NCI-H345 (cell line): Measurements from ENCODE around the gene TCF7L2.
"Not testable (repeated sequence)": the region's sequence is repeated elsewhere in the genome, so short reads cannot be mapped to it uniquely, and the experiment has no call there.

ENCODE experiments used
- DNase-seq: peaks from one replicate; lab custom pipeline; 2025; lab: John Stamatoyannopoulos, UW

The TCF7L2 gene

GRCh38 chr10:113047151-113047550, 97.1 kb downstream of the TCF7L2 start:
- no peak for DNase-seq

GRCh38 chr10:113047605-113047962, 97.5 kb downstream of the TCF7L2 start:
- no peak for DNase-seq

GRCh38 chr10:113047963-113048781, 98.1 kb downstream of the TCF7L2 start:
- peak; percentile 18 for DNase-seq

GRCh38 chr10:113049881-113050280, 99.8 kb downstream of the TCF7L2 start:
- DNase-seq, result no peak

GRCh38 chr10:113052076-113052830, 102.2 kb downstream of the TCF7L2 start:
- no peak for DNase-seq

- DNase-seq, result no peak
Measured at GRCh38 chr10:113053091-113053490, 103.0 kb downstream of the TCF7L2 start.

GRCh38 chr10:113053881-113054280, 103.8 kb downstream of the TCF7L2 start:
- DNase-seq, result no peak

GRCh38 chr10:113055458-113055857, 105.4 kb downstream of the TCF7L2 start:
- no peak for DNase-seq

- DNase-seq, result no peak
Measured at GRCh38 chr10:113056030-113056429, 106.0 kb downstream of the TCF7L2 start.

GRCh38 chr10:113056441-113057021, 106.5 kb downstream of the TCF7L2 start:
- DNase-seq, result no peak

GRCh38 chr10:113057948-113058522, 108.0 kb downstream of the TCF7L2 start:
- peak; percentile 77 for DNase-seq

GRCh38 chr10:113058523-113059370, 108.7 kb downstream of the TCF7L2 start:
- DNase-seq, result peak; percentile 42

GRCh38 chr10:113059371-113059780, 109.3 kb downstream of the TCF7L2 start:
- DNase-seq, result no peak

GRCh38 chr10:113060201-113061053, 110.4 kb downstream of the TCF7L2 start:
- no peak for DNase-seq

- DNase-seq, result no peak
Measured at GRCh38 chr10:113061054-113061430, 111.0 kb downstream of the TCF7L2 start.

- DNase-seq, result no peak
Measured at GRCh38 chr10:113061557-113061956, 111.5 kb downstream of the TCF7L2 start.

- DNase-seq, result no peak
Measured at GRCh38 chr10:113063043-113063967, 113.3 kb downstream of the TCF7L2 start.

- no peak for DNase-seq
Measured at GRCh38 chr10:113064039-113064438, 114.0 kb downstream of the TCF7L2 start.

GRCh38 chr10:113066120-113066519, 116.1 kb downstream of the TCF7L2 start:
- DNase-seq, result not testable (repeated sequence)
